H9 (cell line): ENCODE measurements around the gene MRPS14. TPM values are rescaled to one million over a fixed set of nuclear protein-coding genes. Genes with fewer than 3 reads are reported as not detected.

Source experiments
- DNase-seq: peaks from one replicate; pipeline ENCODE4 v3.0.0-alpha.2; 2017
- H2AFZ ChIP-seq: one replicate; pipeline ENCODE4 v1.6.1; 2013; ENCODE audit warnings: mild to moderate bottlenecking, low read length, control low read depth, moderate library complexity
- H2AK5ac ChIP-seq: 2 replicates; pipeline ENCODE4 v1.6.1; 2013; ENCODE audit warnings: low read length, control low read depth, mixed read lengths; ENCODE audit not compliant: insufficient read length
- H2BK120ac ChIP-seq: one replicate; pipeline ENCODE4 v1.6.1; 2013; ENCODE audit warnings: low read depth, mild to moderate bottlenecking, low read length, control low read depth, inconsistent platforms; ENCODE audit not compliant: poor library complexity, severe bottlenecking
- H2BK12ac ChIP-seq: 2 replicates; pipeline ENCODE4 v1.6.1; 2013; ENCODE audit warnings: low read length, control low read depth, mixed read lengths, low read depth; ENCODE audit not compliant: insufficient read length
- H2BK15ac ChIP-seq: 2 replicates; pipeline ENCODE4 v1.6.1; 2013; ENCODE audit warnings: low read depth, low read length, control low read depth
- H2BK20ac ChIP-seq: one replicate; pipeline ENCODE4 v1.6.1; 2013; ENCODE audit warnings: low read depth, mild to moderate bottlenecking, low read length, control low read depth, inconsistent platforms; ENCODE audit not compliant: poor library complexity, severe bottlenecking
- H2BK5ac ChIP-seq: 2 replicates; pipeline ENCODE4 v1.6.1; 2013; ENCODE audit warnings: low read length, control low read depth, mixed read lengths; ENCODE audit not compliant: insufficient read length
- H3K14ac ChIP-seq: 2 replicates; pipeline ENCODE4 v1.6.1; 2013; ENCODE audit warnings: low read length, control low read depth; ENCODE audit not compliant: insufficient read depth
- H3K18ac ChIP-seq: 2 replicates; pipeline ENCODE4 v1.6.1; 2013; ENCODE audit warnings: low read depth, mild to moderate bottlenecking, mixed read lengths, low read length, control low read depth; ENCODE audit not compliant: insufficient read length
- H3K23ac ChIP-seq: 2 replicates; pipeline ENCODE4 v1.6.1; 2013; ENCODE audit warnings: low read length, control low read depth, mixed read lengths, low read depth; ENCODE audit not compliant: insufficient read length
- H3K23me2 ChIP-seq: 2 replicates; pipeline ENCODE4 v1.6.1; 2013; ENCODE audit warnings: low read depth, mild to moderate bottlenecking, mixed read lengths, low read length, control low read depth; ENCODE audit not compliant: insufficient read length, poor library complexity, severe bottlenecking
- H3K27ac ChIP-seq: 2 replicates; pipeline ENCODE4 v1.5.1; 2013; ENCODE audit warnings: low read length, control low read depth, mixed read lengths, low read depth; ENCODE audit not compliant: insufficient read length
- H3K27me3 ChIP-seq: 2 replicates; pipeline ENCODE4 v1.6.1; 2013; ENCODE audit warnings: low read length, control low read depth, inconsistent platforms; ENCODE audit not compliant: insufficient read depth
- H3K4ac ChIP-seq: 2 replicates; pipeline ENCODE4 v1.6.1; 2013; ENCODE audit warnings: low read depth, mild to moderate bottlenecking, control low read depth, inconsistent platforms, low read length, moderate library complexity
- H3K4me1 ChIP-seq: 2 replicates; pipeline ENCODE4 v1.6.1; 2013; ENCODE audit warnings: low read length, control low read depth, inconsistent platforms; ENCODE audit not compliant: insufficient read depth
- H3K4me2 ChIP-seq: 2 replicates; pipeline ENCODE4 v1.6.1; 2013; ENCODE audit warnings: low read length, control low read depth, mixed read lengths; ENCODE audit not compliant: insufficient read length, insufficient read depth
- H3K56ac ChIP-seq: 2 replicates; pipeline ENCODE4 v1.6.1; 2013; ENCODE audit warnings: low read depth, mild to moderate bottlenecking, mixed read lengths, low read length, control low read depth; ENCODE audit not compliant: insufficient read length
- H3K79me1 ChIP-seq: 2 replicates; pipeline ENCODE4 v1.6.1; 2013; ENCODE audit warnings: low read depth, mild to moderate bottlenecking, moderate library complexity, low read length, control low read depth, inconsistent platforms; ENCODE audit not compliant: insufficient read depth, poor library complexity, severe bottlenecking
- H3K79me2 ChIP-seq: 2 replicates; pipeline ENCODE4 v1.6.1; 2013; ENCODE audit warnings: low read length, control low read depth, inconsistent platforms; ENCODE audit not compliant: insufficient read depth
- H3K9ac ChIP-seq: 2 replicates; pipeline ENCODE4 v1.6.1; 2013; ENCODE audit warnings: low read length, control low read depth, mixed read lengths; ENCODE audit not compliant: insufficient read length; ENCODE audit errors: extremely low read depth
- H3K9me3 ChIP-seq: one replicate; pipeline ENCODE4 v1.6.1; 2013; ENCODE audit warnings: low read depth, low read length, inconsistent platforms; ENCODE audit not compliant: control insufficient read depth
- H3T11ph ChIP-seq: one replicate; pipeline ENCODE4 v1.6.1; 2013; ENCODE audit warnings: mild to moderate bottlenecking, low read length, control low read depth, inconsistent platforms
- H4K20me1 ChIP-seq: one replicate; pipeline ENCODE4 v1.6.1; 2013; ENCODE audit not compliant: control insufficient read depth, insufficient read length, insufficient read depth
- H4K5ac ChIP-seq: 2 replicates; pipeline ENCODE4 v1.6.1; 2013; ENCODE audit warnings: low read depth, mild to moderate bottlenecking, mixed read lengths, low read length, control low read depth; ENCODE audit not compliant: insufficient read length
- H4K8ac ChIP-seq: replicated peaks from 2 replicates; pipeline ENCODE4 v1.6.1; 2013; ENCODE audit warnings: low read length, control low read depth, mixed read lengths, low read depth; ENCODE audit not compliant: insufficient read length
- H4K91ac ChIP-seq: 2 replicates; pipeline ENCODE4 v1.6.1; 2013; ENCODE audit warnings: low read depth, mild to moderate bottlenecking, moderate library complexity, mixed read lengths, low read length, control low read depth; ENCODE audit not compliant: insufficient read length
- H3K27ac Mint-ChIP-seq, 3 experiments: 2 replicates in 2 of 3; 3 replicates in 1 of 3; pipeline ENCODE4 v1.8.0; 2020 to 2021; ENCODE audit warnings: mixed read lengths in 3 of 3, mild to moderate bottlenecking in 1 of 3, moderate library complexity in 1 of 3
- H3K27me3 Mint-ChIP-seq: 2 replicates; pipeline ENCODE4 v1.8.0; 2021; ENCODE audit warnings: low read depth, mild to moderate bottlenecking, moderate library complexity, mixed read lengths
- H3K36me3 Mint-ChIP-seq, 3 experiments: 2 replicates in 2 of 3; 3 replicates in 1 of 3; pipeline ENCODE4 v1.8.0; 2020 to 2021; ENCODE audit warnings: low read depth in 3 of 3, mixed read lengths in 3 of 3; ENCODE audit not compliant: insufficient read depth in 1 of 3
- H3K4me1 Mint-ChIP-seq, 2 experiments: 2 replicates each; pipeline ENCODE4 v1.8.0; 2020; ENCODE audit warnings: mixed read lengths in 2 of 2
- H3K4me3 Mint-ChIP-seq, 2 experiments: 2 replicates in 1 of 2; 3 replicates in 1 of 2; pipeline ENCODE4 v1.8.0; 2020 to 2021; ENCODE audit warnings: mild to moderate bottlenecking in 2 of 2, mixed read lengths in 2 of 2, moderate library complexity in 1 of 2
- H3K9me3 Mint-ChIP-seq, 2 experiments: 2 replicates in 1 of 2; 3 replicates in 1 of 2; pipeline ENCODE4 v1.8.0; 2020; ENCODE audit warnings: mild to moderate bottlenecking in 2 of 2, mixed read lengths in 2 of 2, moderate library complexity in 1 of 2
- WGBS: extraction: QIAGEN DNeasy Blood & Tissue Kit; methylation state at CpG from one replicate; pipeline ENCODE4 v1.1.7; 2013; ENCODE audit warnings: missing lambda C conversion rate, low lambda C conversion rate, mixed read lengths; ENCODE audit not compliant: insufficient read length; ENCODE audit errors: extremely low coverage; 5-methylcytosine and 5-hydroxymethylcytosine counted together
- total RNA-seq: library from RNA; stranded (reverse); gene quantifications from 2 replicates; pipeline ENCODE4 v1.2.1, GENCODE V29; 2021
- TF ChIP-seq, protein P1 (sequence below): fragments of 200-600 bp; sonication (generic); conservative IDR thresholded peaks from 3 replicates; pipeline ENCODE4 v1.8.0; 2021; ENCODE audit warnings: antibody characterized with exemption, mild to moderate bottlenecking

Gene MRPS14
- total RNA-seq, 1 experiment from 2014 or later: 30.6 TPM

DNA sequence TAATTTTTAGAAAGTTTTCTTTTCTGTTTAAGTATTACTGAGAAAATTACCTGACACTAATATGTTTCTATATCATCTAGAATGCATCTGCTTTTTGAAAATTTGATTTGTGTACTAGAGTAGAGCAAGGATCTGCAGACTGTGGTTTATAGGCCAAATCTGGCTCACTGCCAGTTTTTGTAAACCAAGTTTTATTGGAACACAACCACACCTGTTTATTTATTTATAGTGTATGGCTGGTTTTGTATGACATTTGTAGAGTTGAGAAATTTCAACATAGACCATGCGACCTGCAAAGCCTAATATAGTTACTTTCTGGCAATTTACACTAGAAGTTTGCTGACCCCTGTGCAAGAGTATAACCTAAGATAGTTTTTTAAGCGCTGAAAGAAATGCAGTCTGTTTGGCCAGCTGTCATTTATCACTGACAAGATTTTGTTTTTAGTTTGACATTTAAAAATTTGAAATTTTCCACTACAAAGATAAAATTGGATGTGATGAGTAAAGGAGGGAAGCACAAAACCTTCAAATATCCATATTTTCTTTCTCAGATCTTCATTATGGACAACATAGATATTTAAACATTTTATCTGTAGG, 59.6 kb downstream of the MRPS14 start:
- no peaks in the 10 kb centered on the region for H4K20me1 ChIP-seq
- TF ChIP-seq, protein P1, sequence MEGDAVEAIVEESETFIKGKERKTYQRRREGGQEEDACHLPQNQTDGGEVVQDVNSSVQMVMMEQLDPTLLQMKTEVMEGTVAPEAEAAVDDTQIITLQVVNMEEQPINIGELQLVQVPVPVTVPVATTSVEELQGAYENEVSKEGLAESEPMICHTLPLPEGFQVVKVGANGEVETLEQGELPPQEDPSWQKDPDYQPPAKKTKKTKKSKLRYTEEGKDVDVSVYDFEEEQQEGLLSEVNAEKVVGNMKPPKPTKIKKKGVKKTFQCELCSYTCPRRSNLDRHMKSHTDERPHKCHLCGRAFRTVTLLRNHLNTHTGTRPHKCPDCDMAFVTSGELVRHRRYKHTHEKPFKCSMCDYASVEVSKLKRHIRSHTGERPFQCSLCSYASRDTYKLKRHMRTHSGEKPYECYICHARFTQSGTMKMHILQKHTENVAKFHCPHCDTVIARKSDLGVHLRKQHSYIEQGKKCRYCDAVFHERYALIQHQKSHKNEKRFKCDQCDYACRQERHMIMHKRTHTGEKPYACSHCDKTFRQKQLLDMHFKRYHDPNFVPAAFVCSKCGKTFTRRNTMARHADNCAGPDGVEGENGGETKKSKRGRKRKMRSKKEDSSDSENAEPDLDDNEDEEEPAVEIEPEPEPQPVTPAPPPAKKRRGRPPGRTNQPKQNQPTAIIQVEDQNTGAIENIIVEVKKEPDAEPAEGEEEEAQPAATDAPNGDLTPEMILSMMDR: no peak
- peaks cover 3% of the 10 kb centered on the region; the same call in 1 of the 2 replicates for H3K4me1 ChIP-seq
- DNase-seq: no peak
- no peak overlapping the region for H2BK20ac ChIP-seq
- no peak overlapping the region for H2BK15ac ChIP-seq
- Mint-ChIP-seq H3K27ac (no peak overlapping the region; a peak in 2 of 7 replicates), H3K4me3 (no peak overlapping the region), H3K36me3 (peaks cover 6 to 38% (median 31%) of the 10 kb centered on the region in 3 experiments; a peak in 6 of 7 replicates), H3K4me1 (peaks cover 13% of the 10 kb centered on the region in 2 experiments), H3K27me3 (no peaks in the 10 kb centered on the region), H3K9me3 (no peaks in the 10 kb centered on the region)
- no peak overlapping the region for H2AFZ ChIP-seq
- no peaks in the 10 kb centered on the region for H3K9me3 ChIP-seq
- no peak overlapping the region for H3K18ac ChIP-seq
- H2BK12ac ChIP-seq: no peak overlapping the region
- no peak overlapping the region for H3T11ph ChIP-seq
- no peaks in the 10 kb centered on the region for H3K27me3 ChIP-seq
- H3K56ac ChIP-seq: no peak overlapping the region
- no peak overlapping the region for H3K4me2 ChIP-seq
- no peaks in the 10 kb centered on the region for H3K79me1 ChIP-seq
- no peak overlapping the region for H2BK5ac ChIP-seq
- no peaks in the 10 kb centered on the region for H3K79me2 ChIP-seq
- no peak overlapping the region for H3K27ac ChIP-seq
- H3K9ac ChIP-seq: no peak overlapping the region
- WGBS: no CpG with 5 or more reads among the region's 2 CpGs
- H3K23ac ChIP-seq: no peak overlapping the region
- H4K8ac ChIP-seq: no peak overlapping the region
- no peak overlapping the region for H2BK120ac ChIP-seq
- H4K91ac ChIP-seq: no peak overlapping the region
- no peak overlapping the region for H4K5ac ChIP-seq
- H3K14ac ChIP-seq: no peak overlapping the region
- no peak overlapping the region for H3K4ac ChIP-seq
- no peak overlapping the region for H2AK5ac ChIP-seq
- H3K23me2 ChIP-seq: no peaks in the 10 kb centered on the region

Other genes starting within 250 kb of the MRPS14 start
- gene CACYBP, start 23.5 kb downstream of the MRPS14 start, total RNA-seq: 202 and 208 TPM in 2 replicates
- gene TNN, start 44.4 kb upstream of the MRPS14 start, total RNA-seq: 0.11 and 0.22 TPM in 2 replicates
- 5.0 and 5.2 TPM in 2 replicates for gene KIAA0040, start 169.4 kb upstream of the MRPS14 start, total RNA-seq